GM12865 (cell line): ENCODE measurements around the gene B3GNT8.
"Not testable (repeated sequence)": the region's sequence is repeated elsewhere in the genome, so short reads cannot be mapped to it uniquely, and the experiment has no call there.

Source experiments
- DNase-seq: peaks from one replicate; pipeline ENCODE4 v3.0.0; 2010; ENCODE audit warnings: low read depth
- H3K4me3 ChIP-seq: 2 replicates; pipeline ENCODE4 v1.5.1; 2011; ENCODE audit warnings: mild to moderate bottlenecking, low read depth, low read length, control low read depth
- TF ChIP-seq, protein P1 (sequence below): IDR thresholded peaks from 2 replicates; pipeline ENCODE4 v1.5.1; 2011; ENCODE audit warnings: low read length, control low read depth, low read depth, inconsistent platforms; ENCODE audit not compliant: insufficient read depth; ENCODE audit errors: missing control alignments

The B3GNT8 gene

DNA sequence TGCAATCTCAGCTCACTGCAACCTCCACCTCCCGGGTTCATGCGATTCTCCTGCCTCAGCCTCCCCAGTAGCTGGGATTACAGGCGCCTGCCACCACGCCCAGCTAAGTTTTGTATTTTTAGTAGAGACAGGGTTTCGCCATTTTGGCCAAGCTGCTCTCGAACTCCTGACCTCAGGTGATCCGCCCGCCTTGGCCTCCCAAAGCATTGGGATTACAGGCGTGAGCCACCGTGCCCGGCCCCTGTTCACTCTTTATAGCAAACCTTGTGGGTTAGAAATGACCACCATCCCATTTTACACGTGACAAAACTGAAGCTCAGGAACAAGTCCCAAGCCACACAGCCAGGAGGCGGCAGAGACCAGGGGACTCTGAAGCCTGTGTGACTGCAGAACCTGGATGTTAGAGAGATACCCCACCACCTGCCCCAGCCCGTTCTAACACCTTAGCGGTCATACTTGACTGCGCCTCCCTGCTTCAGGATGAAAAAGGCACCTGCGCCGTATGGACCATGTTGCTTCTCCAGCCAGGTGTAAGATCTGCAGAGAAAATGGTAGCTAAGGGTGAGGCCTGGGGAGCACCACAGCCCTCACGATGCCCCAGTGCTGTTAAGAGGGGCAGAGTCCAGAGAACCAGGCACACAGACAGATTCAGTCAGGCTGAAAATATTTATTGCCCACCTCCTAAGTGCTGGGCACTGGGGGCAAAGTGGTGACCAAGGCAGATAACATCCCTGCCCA lies 8.9 kb upstream of the B3GNT8 start:
- no peak for DNase-seq
- no peak overlapping the region for H3K4me3 ChIP-seq
- TF ChIP-seq, protein P1, sequence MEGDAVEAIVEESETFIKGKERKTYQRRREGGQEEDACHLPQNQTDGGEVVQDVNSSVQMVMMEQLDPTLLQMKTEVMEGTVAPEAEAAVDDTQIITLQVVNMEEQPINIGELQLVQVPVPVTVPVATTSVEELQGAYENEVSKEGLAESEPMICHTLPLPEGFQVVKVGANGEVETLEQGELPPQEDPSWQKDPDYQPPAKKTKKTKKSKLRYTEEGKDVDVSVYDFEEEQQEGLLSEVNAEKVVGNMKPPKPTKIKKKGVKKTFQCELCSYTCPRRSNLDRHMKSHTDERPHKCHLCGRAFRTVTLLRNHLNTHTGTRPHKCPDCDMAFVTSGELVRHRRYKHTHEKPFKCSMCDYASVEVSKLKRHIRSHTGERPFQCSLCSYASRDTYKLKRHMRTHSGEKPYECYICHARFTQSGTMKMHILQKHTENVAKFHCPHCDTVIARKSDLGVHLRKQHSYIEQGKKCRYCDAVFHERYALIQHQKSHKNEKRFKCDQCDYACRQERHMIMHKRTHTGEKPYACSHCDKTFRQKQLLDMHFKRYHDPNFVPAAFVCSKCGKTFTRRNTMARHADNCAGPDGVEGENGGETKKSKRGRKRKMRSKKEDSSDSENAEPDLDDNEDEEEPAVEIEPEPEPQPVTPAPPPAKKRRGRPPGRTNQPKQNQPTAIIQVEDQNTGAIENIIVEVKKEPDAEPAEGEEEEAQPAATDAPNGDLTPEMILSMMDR = no peak

DNA sequence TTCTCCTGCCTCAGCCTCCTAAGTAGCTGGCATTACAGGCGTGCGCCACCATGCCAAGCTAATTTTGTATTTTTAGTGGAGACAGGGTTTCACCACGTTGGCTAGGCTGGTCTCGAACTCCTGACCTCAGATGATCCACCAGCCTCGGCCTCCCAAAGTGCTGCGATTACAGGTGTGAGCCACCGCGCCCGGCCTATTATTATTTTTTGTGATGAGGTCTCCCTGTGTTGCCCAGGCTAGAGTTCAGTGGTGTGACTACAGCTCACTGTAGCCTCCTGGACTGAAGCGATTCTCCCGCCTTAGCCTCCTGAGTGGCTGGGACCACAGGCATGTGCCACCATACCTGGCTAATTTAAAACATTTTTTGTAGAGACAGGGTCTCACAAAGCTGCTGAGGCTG lies 8.2 kb upstream of the B3GNT8 start:
- not testable (repeated sequence) for DNase-seq, H3K4me3 ChIP-seq

GRCh38 chr19:41434450-41434849 lies 7.3 kb upstream of the B3GNT8 start:
- no peak for DNase-seq

GRCh38 chr19:41433171-41433570 lies 6.0 kb upstream of the B3GNT8 start:
- no peak for DNase-seq

More at GRCh38 chr19:41434450-41434849, 7.3 kb upstream of the B3GNT8 start:
- no peak overlapping the region for H3K4me3 ChIP-seq
- TF ChIP-seq, protein P1 = no peak

GRCh38 chr19:41431426-41432386 lies 4.5 kb upstream of the B3GNT8 start:
- peak; percentile 30 for DNase-seq
- H3K4me3 ChIP-seq = no peak overlapping the region
- TF ChIP-seq, protein P1 = peak; percentile 26

More at GRCh38 chr19:41433171-41433570, 6.0 kb upstream of the B3GNT8 start:
- TF ChIP-seq, protein P1 = no peak
- no peak overlapping the region for H3K4me3 ChIP-seq

DNA sequence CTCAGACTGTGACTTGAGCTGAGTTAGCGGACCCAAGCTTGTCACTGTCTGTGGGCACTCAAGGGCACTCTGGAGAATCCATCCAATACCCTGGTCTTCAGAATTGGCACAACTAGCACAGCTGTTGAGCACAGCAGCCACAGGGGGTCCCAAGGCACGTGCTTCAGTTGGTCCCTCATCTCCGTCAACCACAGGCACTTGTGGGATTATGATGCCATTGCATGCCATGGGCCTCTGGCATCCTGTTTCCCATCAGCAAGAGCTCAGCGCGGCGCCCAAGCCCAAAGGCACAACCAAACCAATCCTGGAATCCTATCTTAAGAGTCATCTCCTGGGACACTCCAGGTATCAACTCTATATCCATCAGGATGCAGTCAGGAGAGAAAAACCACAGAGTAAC lies 3.7 kb upstream of the B3GNT8 start:
- no peak for DNase-seq
- no peak overlapping the region for H3K4me3 ChIP-seq
- TF ChIP-seq, protein P1 = no peak

DNA sequence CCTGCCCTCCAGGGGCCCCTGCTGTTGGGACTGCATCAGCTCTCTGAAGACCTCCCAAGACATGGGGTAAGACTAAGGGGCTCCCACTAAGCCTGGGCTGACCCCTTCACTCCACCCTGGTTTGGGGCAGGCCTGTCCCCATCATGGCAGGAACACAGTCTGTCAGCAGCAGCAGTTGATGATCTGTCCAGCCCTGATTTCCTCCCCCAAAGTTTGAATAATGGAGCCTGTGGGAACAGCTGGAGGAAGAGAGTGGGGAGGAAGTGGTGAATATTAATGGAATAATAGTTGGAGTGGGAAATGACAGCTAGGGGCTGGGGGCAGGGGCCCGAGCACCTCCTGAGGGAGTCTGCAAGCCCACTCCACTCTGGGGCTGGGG lies 1.3 kb upstream of the B3GNT8 start:
- TF ChIP-seq, protein P1 = no peak
- no peak overlapping the region for H3K4me3 ChIP-seq
- DNase-seq = no peak
